Ammon's horn (tissue), 1 donor: ENCODE data around the gene SLC37A3.
"Not testable (repeated sequence)": the region's sequence is repeated elsewhere in the genome, so short reads cannot be mapped to it uniquely, and the experiment has no call there.

Experiments used
- DNase-seq: peaks from one replicate; pipeline ENCODE4 v3.0.0-alpha.2; 2016; ENCODE audit warnings: low spot score

SLC37A3 gene

GRCh38 chr7:140347218-140347617, 51.1 kb downstream of the SLC37A3 start:
- no peak for DNase-seq

- no peak for DNase-seq
Observed at GRCh38 chr7:140345426-140345825, 52.9 kb downstream of the SLC37A3 start.

DNA sequence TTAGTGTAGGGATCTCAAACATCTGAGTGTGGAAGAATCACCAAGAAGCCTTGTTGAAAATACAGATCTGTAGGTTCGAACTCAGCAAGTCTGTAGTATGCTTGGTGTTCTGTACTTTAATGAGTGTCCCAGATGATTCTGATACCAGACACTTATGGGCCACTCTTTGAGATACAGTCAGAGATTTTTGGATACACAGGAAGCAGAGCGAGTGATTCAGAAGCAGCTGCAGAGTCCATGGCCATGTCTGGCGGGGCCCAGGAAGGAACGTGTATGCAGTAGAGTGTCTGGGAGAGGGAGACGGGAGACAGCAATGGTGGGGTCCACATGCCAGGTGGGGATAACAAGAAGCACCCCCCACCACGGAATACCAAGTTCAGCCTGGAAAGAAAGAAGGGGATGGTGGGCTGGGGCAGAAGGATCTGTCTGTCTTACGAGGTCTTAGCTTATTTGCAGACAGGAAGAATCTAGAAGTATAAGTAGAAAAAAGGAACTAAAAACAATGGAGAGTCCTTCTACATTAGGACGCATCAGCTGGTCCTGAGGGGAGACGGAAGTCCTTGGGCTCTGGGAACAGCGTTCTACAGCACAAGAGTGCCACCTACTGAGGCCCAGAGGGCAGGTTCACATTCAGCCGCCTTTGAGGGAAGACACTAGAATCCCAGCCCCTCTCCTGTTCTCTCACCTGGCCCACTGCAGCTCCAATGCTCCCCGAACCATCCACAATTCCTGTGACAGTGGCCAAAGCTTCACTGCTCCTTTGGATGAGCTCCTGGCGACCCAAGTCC, 55.4 kb downstream of the SLC37A3 start:
- peak; percentile 87 for DNase-seq

GRCh38 chr7:140338959-140339358, 59.4 kb downstream of the SLC37A3 start:
- not testable (repeated sequence) for DNase-seq

DNA sequence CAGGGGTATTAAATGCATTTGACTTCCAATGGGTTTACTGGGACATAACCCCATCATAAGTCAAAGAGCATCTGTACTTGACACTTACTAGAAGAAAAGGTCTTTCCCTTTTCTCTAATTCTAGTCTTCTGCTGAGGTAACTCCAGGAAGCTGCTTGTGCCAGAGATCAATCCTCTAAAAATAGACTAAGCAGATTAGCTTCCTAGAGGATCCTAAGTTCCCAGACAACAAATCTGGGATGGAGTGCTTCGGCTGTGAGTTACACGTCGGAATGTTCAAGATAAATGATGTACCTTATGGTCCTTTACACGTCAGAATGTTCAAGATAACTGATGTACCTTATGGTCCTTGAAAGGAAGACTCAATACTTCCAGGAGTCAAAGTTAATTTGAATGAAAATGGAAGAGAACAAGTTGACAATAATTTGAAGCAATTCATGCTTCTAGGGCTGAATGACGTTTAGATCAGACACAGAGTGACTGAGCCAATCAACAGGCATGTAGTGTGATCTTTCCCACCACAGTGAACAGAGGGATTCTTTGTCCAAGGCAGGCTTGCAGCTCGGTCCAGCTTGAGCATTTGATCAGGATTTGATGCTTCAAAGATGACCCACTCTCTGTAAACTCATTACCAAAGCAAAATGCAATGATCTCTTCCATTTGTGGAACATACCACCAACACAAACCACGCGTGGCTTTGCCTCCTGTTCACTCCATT, 63.8 kb downstream of the SLC37A3 start:
- DNase-seq: peak; percentile 86

GRCh38 chr7:140333686-140334085, 64.6 kb downstream of the SLC37A3 start:
- DNase-seq: no peak

- DNase-seq: no peak
Observed at GRCh38 chr7:140333223-140333622, 65.1 kb downstream of the SLC37A3 start.

GRCh38 chr7:140330595-140330994, 67.7 kb downstream of the SLC37A3 start:
- no peak for DNase-seq

GRCh38 chr7:140330128-140330527, 68.2 kb downstream of the SLC37A3 start:
- DNase-seq: peak; percentile 48

DNA sequence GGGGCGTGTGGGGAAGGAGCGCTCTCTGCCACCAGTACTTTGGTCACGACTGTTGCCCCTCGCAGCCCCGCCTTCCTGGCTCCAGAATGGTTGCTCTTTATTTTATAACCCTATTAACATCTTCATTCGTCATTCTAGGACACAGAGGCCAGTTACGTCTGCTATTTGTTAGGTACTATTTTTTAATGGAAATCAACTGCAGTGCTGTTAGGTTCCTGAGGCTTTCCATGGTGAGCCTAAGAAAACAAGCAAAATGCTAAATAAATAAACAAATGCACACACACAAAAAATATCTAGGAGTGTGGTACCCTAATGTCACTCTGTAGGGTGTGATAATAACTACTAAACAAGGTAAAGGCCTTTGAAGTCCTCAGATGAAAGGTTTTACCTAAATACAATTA, 71.1 kb downstream of the SLC37A3 start:
- no peak for DNase-seq

GRCh38 chr7:140326116-140326928, 72.0 kb downstream of the SLC37A3 start:
- peak; percentile 86 for DNase-seq

DNA sequence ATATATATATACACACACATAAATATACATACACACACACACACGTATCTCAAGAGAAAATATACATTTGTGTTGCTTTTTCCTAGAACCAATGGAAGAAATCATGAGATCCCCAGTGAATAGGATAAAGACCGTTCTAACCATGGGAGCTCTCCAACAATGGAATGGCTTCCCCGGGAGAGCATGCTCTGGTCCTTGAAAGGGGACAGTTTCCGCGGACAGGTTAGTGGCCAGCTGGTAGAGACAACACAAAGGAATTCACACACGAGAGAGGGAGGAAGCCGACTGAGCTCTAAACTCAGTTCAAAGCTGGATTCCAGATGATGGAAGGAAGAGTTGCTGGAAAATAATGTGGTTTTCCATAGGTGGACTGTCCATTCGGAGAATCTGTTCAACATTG, 72.7 kb downstream of the SLC37A3 start:
- DNase-seq: no peak

- DNase-seq: no peak
Observed at GRCh38 chr7:140324714-140325113, 73.6 kb downstream of the SLC37A3 start.

DNA sequence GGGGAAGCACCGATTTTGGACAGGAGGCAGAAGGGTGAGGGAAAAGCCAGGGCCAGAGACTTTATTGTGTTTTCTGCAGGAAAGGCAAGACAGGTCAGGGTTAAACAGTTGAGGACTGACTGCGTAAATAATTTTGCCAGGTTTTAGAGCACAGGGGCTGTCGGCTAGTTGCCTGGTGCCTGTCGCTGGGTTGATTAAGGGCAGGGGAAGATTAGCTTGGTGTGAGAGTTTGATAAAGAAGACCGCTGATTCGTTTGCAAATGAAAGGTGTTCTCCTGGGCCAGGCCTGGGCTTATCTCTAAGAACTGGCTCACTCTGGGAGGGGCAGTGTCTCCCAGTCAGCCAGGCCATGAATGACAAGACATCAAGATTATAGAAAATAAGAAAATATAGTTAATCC, 75.6 kb downstream of the SLC37A3 start:
- no peak for DNase-seq

- DNase-seq: not testable (repeated sequence)
Observed at GRCh38 chr7:140320078-140320477, 78.3 kb downstream of the SLC37A3 start.

- no peak for DNase-seq
Observed at GRCh38 chr7:140317999-140318398, 80.3 kb downstream of the SLC37A3 start.

DNA sequence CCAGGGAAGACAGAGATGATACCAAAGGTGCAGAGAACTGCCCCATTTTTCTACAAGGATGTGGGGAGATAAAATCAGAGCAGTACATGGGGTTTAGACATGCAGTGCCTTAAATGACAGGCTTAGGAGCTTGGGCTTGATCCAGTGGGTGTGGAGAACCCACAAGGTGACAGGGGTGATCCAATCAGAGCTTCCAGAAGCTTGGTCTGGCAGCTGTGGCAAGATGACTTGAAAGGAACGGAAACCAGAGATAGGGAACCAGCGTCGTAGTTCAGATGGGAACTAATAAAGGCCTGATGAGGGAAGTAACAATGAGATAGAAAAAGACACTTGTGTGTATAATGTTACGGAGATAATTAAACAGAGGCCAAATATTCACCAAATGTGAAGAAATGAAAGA, 80.7 kb downstream of the SLC37A3 start:
- peak; percentile 58 for DNase-seq

DNA sequence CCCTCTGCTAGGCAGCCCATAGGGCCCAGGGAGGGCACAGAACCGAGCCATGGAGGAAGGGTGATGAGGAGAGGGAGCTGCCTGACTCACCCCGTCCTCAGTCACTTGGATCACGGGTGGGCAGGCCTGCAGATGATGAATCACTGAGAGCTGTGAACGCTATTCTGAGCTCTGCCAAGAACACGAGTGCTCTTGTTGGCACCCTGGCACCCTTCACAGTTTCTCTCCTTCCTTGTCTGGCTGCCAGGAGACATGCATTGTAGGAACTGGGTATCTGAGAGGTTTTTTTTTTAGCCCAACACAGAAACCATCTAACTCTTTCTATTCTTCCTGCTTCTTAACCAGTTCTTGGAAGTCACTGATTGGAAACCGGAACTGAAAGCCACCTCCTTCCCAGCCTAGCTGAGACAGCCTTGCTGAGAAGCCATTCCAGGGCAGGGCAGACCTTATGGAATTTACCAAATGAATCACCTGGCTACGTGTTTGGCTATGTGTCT, 82.1 kb downstream of the SLC37A3 start:
- peak; percentile 90 for DNase-seq

GRCh38 chr7:140315498-140316164, 82.7 kb downstream of the SLC37A3 start:
- no peak for DNase-seq

DNA sequence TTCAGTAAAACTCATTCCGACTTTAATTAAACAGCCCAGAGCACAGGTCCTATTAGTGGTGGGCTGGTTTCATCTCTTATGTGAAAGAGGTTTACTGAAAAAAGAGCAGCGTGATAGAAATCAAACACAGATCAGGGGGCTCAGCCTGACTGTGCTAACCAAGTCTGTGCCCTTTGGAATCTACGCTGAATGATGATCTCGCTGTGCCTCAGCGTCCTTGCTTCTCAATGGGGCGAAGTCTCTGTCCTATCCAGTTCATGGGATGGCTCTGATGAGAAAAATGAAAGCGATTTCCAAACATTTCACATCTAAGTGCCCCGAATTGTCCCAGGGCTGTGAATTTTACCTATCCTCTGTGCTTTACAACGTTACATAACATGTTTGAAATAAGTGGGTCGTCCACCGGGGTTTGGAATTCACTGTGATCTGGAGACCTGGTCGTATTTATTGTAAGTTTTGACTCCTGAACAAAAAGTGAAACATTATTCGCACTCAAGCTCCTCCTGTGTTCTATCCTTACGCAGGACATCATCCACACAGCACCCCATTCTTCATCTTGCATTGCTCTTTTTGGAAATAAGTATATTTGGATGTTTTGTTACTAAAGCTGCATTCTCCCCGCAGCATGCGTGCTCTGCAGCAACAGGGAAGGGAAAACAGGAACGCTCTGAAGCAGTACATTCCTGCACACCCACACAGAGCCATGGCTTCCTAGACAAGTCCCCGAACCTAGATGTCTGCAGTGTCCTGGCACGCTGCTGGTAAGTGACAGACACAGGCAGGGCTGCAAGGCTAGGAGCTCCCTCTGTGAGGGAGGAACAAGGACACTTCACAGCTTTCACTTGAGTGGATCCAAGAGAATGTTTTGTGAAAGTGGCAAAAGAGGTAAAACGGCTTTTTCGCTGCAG, 83.5 kb downstream of the SLC37A3 start:
- DNase-seq: peak; percentile 63
